OCI-LY3 (cell line): ENCODE data around the gene SMIM38.
"Not testable (repeated sequence)": the region's sequence is repeated elsewhere in the genome, so short reads cannot be mapped to it uniquely, and the experiment has no call there.

Source experiments
- H2AFZ ChIP-seq: fragments of 200-600, 300-600 bp; shearing (Covaris generic); 2 replicates; pipeline ENCODE4 v1.6.0; 2014; ENCODE audit warnings: antibody characterized with exemption, low read depth, low read length
- H3K27ac ChIP-seq: fragments of 200-600, 300-600 bp; sonication (generic); 2 replicates; pipeline ENCODE4 v1.5.1; 2014; ENCODE audit warnings: mild to moderate bottlenecking, low read length, moderate library complexity, mixed read lengths
- H3K27me3 ChIP-seq: fragments of 200-600, 300-600 bp; sonication (generic); 2 replicates; pipeline ENCODE4 v1.6.1; 2014; ENCODE audit warnings: low read depth, low read length, mixed read lengths
- H3K36me3 ChIP-seq: fragments of 200-600, 300-600 bp; sonication (generic); replicated peaks from 2 replicates; pipeline ENCODE3; 2014; ENCODE audit warnings: low read depth, low read length, mixed read lengths
- H3K4me1 ChIP-seq: fragments of 300-600, 200-600 bp; sonication (generic); 2 replicates; pipeline ENCODE4 v1.6.1; 2014; ENCODE audit warnings: low read length, mixed read lengths
- H3K4me2 ChIP-seq: fragments of 200-600, 300-600 bp; sonication (generic); 2 replicates; pipeline ENCODE4 v1.6.1; 2014; ENCODE audit warnings: low read length, mixed read lengths
- H3K4me3 ChIP-seq: fragments of 300-600, 200-600 bp; sonication (generic); 2 replicates; pipeline ENCODE4 v1.5.1; 2014; ENCODE audit warnings: antibody characterized with exemption, mild to moderate bottlenecking, low read length, moderate library complexity
- H3K79me2 ChIP-seq: fragments of 300-600, 200-600 bp; shearing (Covaris generic); 2 replicates; pipeline ENCODE4 v1.6.1; 2014; ENCODE audit warnings: mild to moderate bottlenecking, low read length, mixed read lengths
- H3K9ac ChIP-seq: fragments of 300-600, 200-600 bp; shearing (Covaris generic); 2 replicates; pipeline ENCODE4 v1.6.0; 2014; ENCODE audit warnings: mild to moderate bottlenecking, low read length, moderate library complexity
- H3K9me3 ChIP-seq: fragments of 200-600, 300-600 bp; shearing (Covaris generic); 2 replicates; pipeline ENCODE4 v1.6.1; 2014; ENCODE audit warnings: low read length, mixed read lengths; ENCODE audit not compliant: insufficient read depth
- H4K20me1 ChIP-seq: fragments of 200-600, 300-600 bp; sonication (generic); 2 replicates; pipeline ENCODE4 v1.6.1; 2016; ENCODE audit warnings: low read length, mixed read lengths; ENCODE audit not compliant: insufficient read depth
- CTCF ChIP-seq: fragments of 200-600, 300-600 bp; sonication (generic); IDR thresholded peaks from 2 replicates; pipeline ENCODE4 v1.5.1; 2014; ENCODE audit warnings: antibody characterized with exemption, low read length, low read depth
- EZH2phosphoT487 ChIP-seq: fragments of 200-600 bp; shearing (Covaris generic); IDR thresholded peaks from 2 replicates; pipeline ENCODE4 v1.6.1; 2018; ENCODE audit warnings: antibody characterized with exemption, mixed run types, low read depth

The SMIM38 gene

GRCh38 chr11:69133251-69133650, 22.5 kb upstream of the SMIM38 start:
- Histone ChIP-seq H3K27ac (no peak overlapping the region), H3K9ac (no peak overlapping the region), H3K4me1 (peaks cover 30% of the 10 kb centered on the region), H3K27me3 (no peaks in the 10 kb centered on the region), H3K4me2 (no peak overlapping the region), H3K36me3 (peaks cover 46% of the 10 kb centered on the region), H3K4me3 (no peak overlapping the region), H4K20me1 (no peaks in the 10 kb centered on the region), H3K9me3 (peaks cover 51% of the 10 kb centered on the region), H2AFZ (no peak overlapping the region), H3K79me2 (no peaks in the 10 kb centered on the region)
- TF ChIP-seq EZH2phosphoT487 (no peak), CTCF (no peak)

- not testable (repeated sequence) for H4K20me1 ChIP-seq, H2AFZ ChIP-seq, H3K27me3 ChIP-seq, H3K79me2 ChIP-seq, H3K9ac ChIP-seq, H3K4me3 ChIP-seq, H3K4me2 ChIP-seq
- Histone ChIP-seq H3K9me3 (peaks cover 42% of the 10 kb centered on the region), H3K4me1 (peaks cover 30% of the 10 kb centered on the region), H3K36me3 (peaks cover 53% of the 10 kb centered on the region), H3K27ac (peak overlapping the region; percentile 82)
Observed at GRCh38 chr11:69134182-69134581, 21.6 kb upstream of the SMIM38 start.

- Histone ChIP-seq H2AFZ (no peak overlapping the region), H3K9me3 (peaks cover 42% of the 10 kb centered on the region), H3K4me1 (peaks cover 30% of the 10 kb centered on the region), H3K4me3 (peak overlapping the region; percentile 19; the same call in 1 of the 2 replicates), H3K36me3 (peaks cover 53% of the 10 kb centered on the region), H3K27me3 (no peaks in the 10 kb centered on the region), H3K9ac (peak overlapping the region; percentile 15; the same call in 1 of the 2 replicates), H3K79me2 (no peaks in the 10 kb centered on the region), H3K4me2 (peak overlapping the region; percentile 27), H3K27ac (peak overlapping the region; percentile 82), H4K20me1 (no peaks in the 10 kb centered on the region)
- TF ChIP-seq CTCF: no peak
- no peak for TF ChIP-seq EZH2phosphoT487
Observed at GRCh38 chr11:69134957-69135356, 20.8 kb upstream of the SMIM38 start.

GRCh38 chr11:69135420-69136363, 20.0 kb upstream of the SMIM38 start:
- H3K4me3 ChIP-seq: no peak overlapping the region
- H3K9ac ChIP-seq: no peak overlapping the region
- H3K4me2 ChIP-seq: no peak overlapping the region
- peaks cover 56% of the 10 kb centered on the region for H3K36me3 ChIP-seq
- no peaks in the 10 kb centered on the region for H4K20me1 ChIP-seq
- no peak overlapping the region for H2AFZ ChIP-seq
- TF ChIP-seq EZH2phosphoT487: no peak
- no peak for TF ChIP-seq CTCF
- peaks cover 46% of the 10 kb centered on the region for H3K9me3 ChIP-seq
- H3K27me3 ChIP-seq: no peaks in the 10 kb centered on the region
- no peaks in the 10 kb centered on the region for H3K79me2 ChIP-seq
- peaks cover 30% of the 10 kb centered on the region for H3K4me1 ChIP-seq
- peak overlapping the region; percentile 82 for H3K27ac ChIP-seq
